HCT116 (cell line): ENCODE results near the gene CIB4. TPM values are rescaled to one million over a fixed set of nuclear protein-coding genes. Genes with fewer than 3 reads are reported as not detected.
A peak's percentile ranks its signal among the peaks of the same experiment; 100 is the strongest.

Experiments used
- ATAC-seq: fragments of 200-7000 bp; cut with Tn5 transposase; 2 replicates; pipeline ENCODE4 v1.9.1; 2020; ENCODE audit warnings: mild to moderate bottlenecking, moderate library complexity
- BruUV-seq: library from RNA; stranded (reverse); fragments of 400-500 nt; replicated peaks from 2 replicates; lab custom pipeline; 2021; lab: Mats Ljungman, UMichigan
- CTCF ChIA-PET: fragments of 300-600 bp; sonication (Branson Sonifier 250); formaldehyde crosslinking; loops from one replicate; lab custom pipeline; 2021; ENCODE audit warnings: antibody characterized with exemption; lab: Charles Lee
- POLR2A ChIA-PET: fragments of 300-600, 350-600 bp; sonication (Branson Sonifier 250); formaldehyde crosslinking; loops from one replicate; lab custom pipeline; 2021; ENCODE audit warnings: antibody characterized with exemption; lab: Charles Lee
- RAD21 ChIA-PET, 2 experiments: fragments of 300-600 bp; sonication (Branson Sonifier 250); formaldehyde crosslinking; loops; one replicate each; lab custom pipeline; 2023; ENCODE audit warnings: low total read pairs in 2 of 2; ENCODE audit not compliant: uncharacterized antibody in 2 of 2, unreplicated experiment in 2 of 2, low non-redundant PET in 1 of 2; lab: Charles Lee
- DNase-seq: peaks from one replicate; pipeline ENCODE4 v3.0.0-alpha.2; 2010; ENCODE audit warnings: low read depth, low spot score
- H2AFZ ChIP-seq: fragments of 200-600 bp; shearing (Covaris generic), sonication (generic); 2 replicates; pipeline ENCODE4 v1.6.1; 2017; ENCODE audit warnings: low read depth, mixed run types, mixed read lengths, antibody characterized with exemption, low read length; ENCODE audit not compliant: poor library complexity, severe bottlenecking
- H3K27ac ChIP-seq: 2 replicates; pipeline ENCODE4 v1.5.1; 2012; ENCODE audit warnings: low read depth, low read length
- H3K27me3 ChIP-seq: fragments of 200-600 bp; sonication (generic); 2 replicates; pipeline ENCODE4 v1.6.1; 2016; ENCODE audit warnings: mixed run types, low read length, mixed read lengths; ENCODE audit not compliant: insufficient read depth
- H3K36me3 ChIP-seq, 2 experiments: fragments of 200-500 bp in 1 of 2; fragments of 200-600 bp in 1 of 2; sonication (Bioruptor generic) in 1 of 2; sonication (generic) in 1 of 2; 2 replicates each; pipeline versions ENCODE4 v1.5.1 to v1.6.1; 2014 to 2016; ENCODE audit warnings: low read length in 2 of 2, inconsistent platforms in 1 of 2, mixed read lengths in 1 of 2, mixed run types in 1 of 2; ENCODE audit not compliant: insufficient read depth in 2 of 2, control insufficient read depth in 1 of 2
- H3K4me1 ChIP-seq, 2 experiments: fragments of 200-600 bp in 1 of 2; sonication (generic) in 1 of 2; 2 replicates each; pipeline versions ENCODE4 v1.5.1 to v1.6.1; 2012 to 2017; ENCODE audit warnings: low read length in 2 of 2, inconsistent platforms in 1 of 2, mild to moderate bottlenecking in 1 of 2, mixed read lengths in 1 of 2, mixed run types in 1 of 2, moderate library complexity in 1 of 2; ENCODE audit not compliant: insufficient read depth in 2 of 2, control insufficient read depth in 1 of 2
- H3K4me2 ChIP-seq: fragments of 200-600 bp; sonication (generic); 2 replicates; pipeline ENCODE4 v1.6.1; 2017; ENCODE audit warnings: mixed run types, low read length, mixed read lengths
- H3K4me3 ChIP-seq, 2 experiments: fragments of 200-600 bp in 1 of 2; sonication (generic) in 1 of 2; replicated peaks in 1 of 2; 2 replicates each; pipeline ENCODE4 v1.5.1; 2011 to 2016; ENCODE audit warnings: low read length in 2 of 2, control low read depth in 1 of 2, low read depth in 1 of 2, mild to moderate bottlenecking in 1 of 2, mixed read lengths in 1 of 2, mixed run types in 1 of 2
- H3K79me2 ChIP-seq: fragments of 200-600 bp; sonication (generic); 2 replicates; pipeline ENCODE4 v1.6.1; 2017; ENCODE audit warnings: mild to moderate bottlenecking, mixed run types, low read length, moderate library complexity, mixed read lengths; ENCODE audit not compliant: insufficient read depth
- H3K9ac ChIP-seq: fragments of 200-600 bp; sonication (generic); 2 replicates; pipeline ENCODE4 v1.6.1; 2016; ENCODE audit warnings: low read length, mixed read lengths
- H3K9me2 ChIP-seq: fragments of 200-600 bp; sonication (generic), shearing (Covaris generic); 2 replicates; pipeline ENCODE4 v1.6.1; 2017; ENCODE audit warnings: mixed run types, mild to moderate bottlenecking, moderate library complexity; ENCODE audit not compliant: insufficient read depth
- H3K9me3 ChIP-seq, 2 experiments: fragments of 200-500 bp in 1 of 2; fragments of 200-600 bp in 1 of 2; sonication (Bioruptor generic) in 1 of 2; sonication (generic) in 1 of 2; 2 replicates each; pipeline ENCODE4 v1.6.1; 2014 to 2017; ENCODE audit warnings: low read length in 2 of 2, mixed read lengths in 2 of 2, inconsistent platforms in 1 of 2, low read depth in 1 of 2, mild to moderate bottlenecking in 1 of 2, mixed run types in 1 of 2, moderate library complexity in 1 of 2; ENCODE audit not compliant: control insufficient read depth in 1 of 2, insufficient read depth in 1 of 2
- H4K20me1 ChIP-seq: fragments of 200-600 bp; sonication (generic), shearing (Covaris generic); 2 replicates; pipeline ENCODE4 v1.6.1; 2017; ENCODE audit warnings: mixed run types, mild to moderate bottlenecking, moderate library complexity; ENCODE audit not compliant: insufficient read depth
- CEBPB ChIP-seq: IDR thresholded peaks from 2 replicates; pipeline ENCODE4 v1.6.1; 2012; ENCODE audit warnings: low read depth
- EZH2 ChIP-seq: fragments of 200-600 bp; sonication (generic); IDR thresholded peaks from 2 replicates; pipeline ENCODE4 v1.6.1; 2017; ENCODE audit warnings: antibody characterized with exemption, mixed run types
- FOSL1 ChIP-seq: IDR thresholded peaks from 2 replicates; pipeline ENCODE4 v1.6.1; 2012; ENCODE audit warnings: low read depth
- JUND ChIP-seq: IDR thresholded peaks from 2 replicates; pipeline ENCODE4 v1.6.1; 2012
- RAD21 ChIP-seq: IDR thresholded peaks from 2 replicates; pipeline ENCODE4 v1.6.1; 2012; ENCODE audit warnings: low read depth, mild to moderate bottlenecking
- SP1 ChIP-seq: IDR thresholded peaks from 2 replicates; pipeline ENCODE4 v1.6.1; 2012; ENCODE audit warnings: low read depth
- YY1 ChIP-seq: IDR thresholded peaks from 2 replicates; pipeline ENCODE4 v1.6.1; 2011; ENCODE audit warnings: low read length, low read depth, moderate library complexity, mild to moderate bottlenecking; ENCODE audit not compliant: insufficient replicate concordance; ENCODE audit errors: extremely low read depth
- intact Hi-C: fragments of 100-400 bp; cut with micrococcal nuclease; formaldehyde crosslinking; loops from 2 replicates; pipeline ENCODE4 v1.10.0; 2022
- total RNA-seq: library from RNA; stranded (reverse); gene quantifications from one replicate; pipeline ENCODE4 v1.2.1, GENCODE V29; 2021; ENCODE audit not compliant: unreplicated experiment
- TF ChIP-seq, protein P1 (sequence below), 3 experiments: fragments of 200-600 bp in 1 of 3; sonication (generic) in 1 of 3; IDR thresholded peaks in 2 of 3; conservative IDR thresholded peaks in 1 of 3; 2 replicates each; pipeline ENCODE4 v1.5.1; 2012 to 2017; ENCODE audit warnings: low read depth in 2 of 3, low read length in 2 of 3, antibody characterized with exemption in 1 of 3, borderline replicate concordance in 1 of 3, control low read depth in 1 of 3, mild to moderate bottlenecking in 1 of 3, mixed read lengths in 1 of 3, mixed run types in 1 of 3, moderate library complexity in 1 of 3; ENCODE audit not compliant: insufficient read depth in 1 of 3
- TF ChIP-seq, protein P2 (sequence below): IDR thresholded peaks from 2 replicates; pipeline ENCODE4 v1.6.1; 2012
- TF ChIP-seq, protein P3 (sequence below): IDR thresholded peaks from 2 replicates; pipeline ENCODE4 v1.6.1; 2012

The CIB4 gene
- total RNA-seq, 1 experiment from 2014 or later = not detected

DNA sequence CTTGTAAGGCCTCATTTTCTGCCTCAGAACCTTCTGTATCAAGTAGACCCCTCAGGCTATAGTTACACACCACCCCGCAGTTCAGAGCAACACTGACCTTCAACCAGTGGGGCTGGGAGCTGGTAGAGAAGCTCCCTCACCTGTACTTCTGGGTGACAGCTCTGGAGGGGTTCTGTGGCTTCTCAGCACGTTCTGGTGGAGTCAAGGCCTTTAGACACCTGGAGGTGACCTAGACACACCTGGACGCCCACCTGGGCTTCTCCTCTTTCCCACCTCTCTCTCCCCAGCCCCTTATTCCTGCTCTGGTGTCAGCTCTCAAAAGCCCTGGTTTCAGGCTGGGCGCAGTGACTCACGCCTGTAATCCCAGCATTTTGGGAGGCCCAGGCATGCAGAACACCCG lies 7.3 kb upstream of the CIB4 start (continued):
- TF ChIP-seq, protein P1, sequence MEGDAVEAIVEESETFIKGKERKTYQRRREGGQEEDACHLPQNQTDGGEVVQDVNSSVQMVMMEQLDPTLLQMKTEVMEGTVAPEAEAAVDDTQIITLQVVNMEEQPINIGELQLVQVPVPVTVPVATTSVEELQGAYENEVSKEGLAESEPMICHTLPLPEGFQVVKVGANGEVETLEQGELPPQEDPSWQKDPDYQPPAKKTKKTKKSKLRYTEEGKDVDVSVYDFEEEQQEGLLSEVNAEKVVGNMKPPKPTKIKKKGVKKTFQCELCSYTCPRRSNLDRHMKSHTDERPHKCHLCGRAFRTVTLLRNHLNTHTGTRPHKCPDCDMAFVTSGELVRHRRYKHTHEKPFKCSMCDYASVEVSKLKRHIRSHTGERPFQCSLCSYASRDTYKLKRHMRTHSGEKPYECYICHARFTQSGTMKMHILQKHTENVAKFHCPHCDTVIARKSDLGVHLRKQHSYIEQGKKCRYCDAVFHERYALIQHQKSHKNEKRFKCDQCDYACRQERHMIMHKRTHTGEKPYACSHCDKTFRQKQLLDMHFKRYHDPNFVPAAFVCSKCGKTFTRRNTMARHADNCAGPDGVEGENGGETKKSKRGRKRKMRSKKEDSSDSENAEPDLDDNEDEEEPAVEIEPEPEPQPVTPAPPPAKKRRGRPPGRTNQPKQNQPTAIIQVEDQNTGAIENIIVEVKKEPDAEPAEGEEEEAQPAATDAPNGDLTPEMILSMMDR (IDR thresholded peaks at IDR 0.05 in 2 of 3, conservative IDR thresholded peaks at IDR 0.05 in 1 of 3; ENCODE audit: borderline replicate concordance in 1 of 3, insufficient read depth in 1 of 3, low read depth in 2 of 3, low read length in 2 of 3) = no peak
- no peak for TF ChIP-seq FOSL1
- TF ChIP-seq, protein P2, sequence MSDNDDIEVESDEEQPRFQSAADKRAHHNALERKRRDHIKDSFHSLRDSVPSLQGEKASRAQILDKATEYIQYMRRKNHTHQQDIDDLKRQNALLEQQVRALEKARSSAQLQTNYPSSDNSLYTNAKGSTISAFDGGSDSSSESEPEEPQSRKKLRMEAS = no peak
- no peak for TF ChIP-seq CEBPB
- TF ChIP-seq SP1 = no peak
- TF ChIP-seq EZH2 = no peak

DNA sequence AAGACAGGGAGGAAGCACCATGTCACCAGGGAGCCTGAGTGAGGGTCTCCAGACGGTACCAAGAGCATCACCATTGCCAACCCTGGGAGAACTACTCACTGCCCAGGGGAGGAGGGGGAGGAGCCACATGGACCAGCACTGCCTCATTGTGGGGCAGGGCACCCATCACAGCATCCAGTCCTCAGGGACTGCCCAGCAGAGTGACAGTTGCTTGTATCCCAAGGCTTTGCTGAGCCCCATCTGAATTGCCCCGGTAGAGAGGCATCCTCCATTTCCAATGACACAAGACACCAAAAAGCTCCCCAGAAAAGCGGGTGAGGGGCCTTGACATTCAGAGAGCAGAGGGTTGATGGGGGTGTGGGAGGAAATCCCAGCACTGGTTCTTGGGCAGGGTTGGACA lies 6.8 kb upstream of the CIB4 start:
- intact Hi-C loops = no loop called here
- H3K9me3 ChIP-seq = no peaks in the 10 kb centered on the region
- H4K20me1 ChIP-seq = no peaks in the 10 kb centered on the region
- H3K79me2 ChIP-seq = no peaks in the 10 kb centered on the region
- H2AFZ ChIP-seq = no peak overlapping the region
- peaks cover 27% of the 10 kb centered on the region for H3K27me3 ChIP-seq
- H3K4me2 ChIP-seq = no peak overlapping the region
- H3K9ac ChIP-seq = no peak overlapping the region
- BruUV-seq = no TSS peak
- ChIA-PET RAD21 (no interaction called here), CTCF (no interaction called here), POLR2A (no interaction called here)
- no peaks in the 10 kb centered on the region for H3K4me1 ChIP-seq
- no peak overlapping the region for H3K27ac ChIP-seq
- H3K36me3 ChIP-seq = no peaks in the 10 kb centered on the region
- ATAC-seq = peak; percentile 47; the same call in 1 of the 2 replicates
- DNase-seq = no peak
- no peak overlapping the region for H3K4me3 ChIP-seq
- TF ChIP-seq FOSL1 (no peak), YY1 (no peak), JUND (no peak), RAD21 (no peak)
- TF ChIP-seq, protein P3, sequence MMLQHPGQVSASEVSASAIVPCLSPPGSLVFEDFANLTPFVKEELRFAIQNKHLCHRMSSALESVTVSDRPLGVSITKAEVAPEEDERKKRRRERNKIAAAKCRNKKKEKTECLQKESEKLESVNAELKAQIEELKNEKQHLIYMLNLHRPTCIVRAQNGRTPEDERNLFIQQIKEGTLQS = no peak
- TF ChIP-seq, all 23 proteins: peak for 0
- no peaks in the 10 kb centered on the region for H3K9me2 ChIP-seq
